H1 (cell line): ENCODE results near the gene LCN15. TPM values are rescaled to one million over a fixed set of nuclear protein-coding genes. Genes with fewer than 3 reads are reported as not detected.

Experiments
- BACH1 ChIP-seq: IDR thresholded peaks from 2 replicates; pipeline ENCODE4 v1.6.1; 2012; ENCODE audit warnings: low read length, improper control_type of control experiment
- EP300 ChIP-seq, 2 experiments: IDR thresholded peaks; 1 replicate in 1 of 2; 2 replicates in 1 of 2; pipeline ENCODE4 v1.6.1; 2011 to 2012; ENCODE audit warnings: low read depth in 2 of 2, low read length in 2 of 2, mild to moderate bottlenecking in 2 of 2, borderline replicate concordance in 1 of 2, inconsistent platforms in 1 of 2, moderate library complexity in 1 of 2
- TEAD4 ChIP-seq: IDR thresholded peaks from 2 replicates; pipeline ENCODE4 v1.6.1; 2012; ENCODE audit warnings: low read depth, low read length, inconsistent platforms, mixed read lengths
- polyA plus RNA-seq, 7 experiments: library from polyadenylated mRNA; depleted of rRNA in 3 of 7; stranded (reverse) in 5 of 7; unstranded in 2 of 7; fragments of >200 nt in 5 of 7; fragments of 200-250 nt in 2 of 7; gene quantifications; 1 replicate in 5 of 7; 2 replicates in 1 of 7; 4 replicates in 1 of 7; pipeline versions ENCODE4 v1.2.1 to v1.2.3, GENCODE V29; 2011 to 2013; ENCODE audit warnings: missing spikeins in 2 of 7, mixed read lengths in 2 of 7
- total RNA-seq: library from RNA; stranded (reverse); fragmentation: NEBNext Ultra II Directional; extraction: Animal tissue kit (Norgen Biotek cat#: 25700); gene quantifications from 2 replicates; pipeline ENCODE4 v1.2.1, GENCODE V29; 2021

Gene LCN15
- total and polyA plus RNA-seq, 2 of the 8 experiments (the other 6 are each of a cell fraction or from before 2014, with no cell fraction given), result 0.08 to 0.47 TPM

DNA sequence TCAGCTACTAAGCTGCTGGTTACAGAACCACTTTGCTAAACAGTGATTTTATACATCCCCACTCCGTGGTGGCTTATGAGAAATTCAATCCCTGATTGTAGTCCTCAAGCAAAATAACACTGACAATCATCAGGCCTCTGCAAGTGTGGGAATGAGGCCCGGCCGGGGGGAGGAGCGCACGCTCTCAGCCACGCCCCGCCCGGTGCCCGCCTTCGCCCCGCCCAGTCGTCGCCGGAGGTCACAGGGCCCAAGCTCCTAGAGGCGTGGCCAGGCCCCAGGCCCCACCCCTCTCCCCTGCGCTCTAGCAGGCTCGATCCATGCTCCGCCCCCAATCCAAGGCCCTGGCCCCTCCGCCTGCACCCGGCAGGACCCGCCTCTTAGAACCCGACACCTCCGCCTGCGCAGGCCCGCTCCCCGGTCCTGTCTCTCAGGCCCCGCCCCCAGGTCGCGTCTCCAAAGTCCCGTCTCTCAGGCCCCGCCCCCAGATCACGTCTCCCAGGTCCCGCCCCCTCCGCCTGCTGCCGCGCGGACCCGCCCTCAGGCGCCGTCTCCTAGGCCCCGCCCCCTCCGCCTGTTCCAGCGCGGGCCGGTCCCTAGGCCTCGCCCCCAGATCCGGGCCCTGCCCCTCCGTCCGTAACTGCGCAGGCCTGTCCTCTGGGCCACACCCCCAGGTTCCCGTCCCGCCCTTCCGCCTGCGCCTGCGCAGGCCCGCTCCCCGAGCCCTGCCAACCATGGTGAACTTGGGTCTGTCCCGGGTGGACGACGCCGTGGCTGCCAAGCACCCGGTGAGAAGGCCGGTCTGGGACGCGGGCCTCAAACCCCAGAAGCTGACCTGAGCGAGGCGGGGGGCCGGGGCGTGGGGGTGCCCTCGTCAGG lies 26.6 kb upstream of the LCN15 start, which contains the start of gene TMEM141 (continued):
- TF ChIP-seq BACH1, result no peak
- TF ChIP-seq EP300 (IDR thresholded peaks at IDR 0.05; ENCODE audit: borderline replicate concordance in 1 of 2, low read depth in 2 of 2, low read length in 2 of 2), result no peak
- TF ChIP-seq TEAD4, result no peak
